ENCODE measurements around the gene CD28.
A peak's percentile ranks its signal among the peaks of the same experiment; 100 is the strongest.
"Not testable (repeated sequence)": the region's sequence is repeated elsewhere in the genome, so short reads cannot be mapped to it uniquely, and the experiment has no call there.

Gene CD28

DNA sequence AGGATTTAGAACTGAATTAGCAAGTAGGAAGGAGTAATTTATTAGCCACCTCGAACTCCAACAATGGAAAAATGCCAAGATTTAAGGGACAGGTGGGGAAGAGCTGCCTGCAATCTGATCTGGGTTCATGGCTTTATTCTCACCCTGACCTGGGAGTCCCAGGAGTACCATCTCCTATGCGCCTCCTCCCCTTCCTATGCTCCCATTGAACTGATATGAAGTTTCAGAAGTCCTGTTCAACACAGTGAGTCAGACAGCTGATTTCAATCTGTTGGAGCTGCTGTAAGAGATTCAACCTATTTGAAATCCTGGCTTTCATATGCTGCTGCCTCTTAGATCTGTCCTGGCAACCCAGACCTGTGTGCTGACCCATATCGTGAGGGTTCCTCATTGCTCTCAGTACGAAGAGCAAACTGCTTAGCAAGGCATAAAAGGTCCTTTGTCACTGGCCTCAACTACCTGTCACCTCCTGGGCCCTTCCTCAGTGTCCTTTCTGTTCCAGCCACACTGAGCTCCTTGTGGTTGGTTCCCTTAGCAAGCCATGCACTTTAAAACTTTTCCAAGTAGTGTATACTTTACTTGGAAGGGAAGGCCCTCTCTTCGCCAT lies 15.9 kb upstream of the CD28 start:
- H3K4me3 ChIP-seq (replicated peaks; ENCODE audit: low read depth, low read length), result no peak overlapping the region
- DNase-seq (ENCODE audit: low read depth), result peak; percentile 47
- TF ChIP-seq, protein P1, sequence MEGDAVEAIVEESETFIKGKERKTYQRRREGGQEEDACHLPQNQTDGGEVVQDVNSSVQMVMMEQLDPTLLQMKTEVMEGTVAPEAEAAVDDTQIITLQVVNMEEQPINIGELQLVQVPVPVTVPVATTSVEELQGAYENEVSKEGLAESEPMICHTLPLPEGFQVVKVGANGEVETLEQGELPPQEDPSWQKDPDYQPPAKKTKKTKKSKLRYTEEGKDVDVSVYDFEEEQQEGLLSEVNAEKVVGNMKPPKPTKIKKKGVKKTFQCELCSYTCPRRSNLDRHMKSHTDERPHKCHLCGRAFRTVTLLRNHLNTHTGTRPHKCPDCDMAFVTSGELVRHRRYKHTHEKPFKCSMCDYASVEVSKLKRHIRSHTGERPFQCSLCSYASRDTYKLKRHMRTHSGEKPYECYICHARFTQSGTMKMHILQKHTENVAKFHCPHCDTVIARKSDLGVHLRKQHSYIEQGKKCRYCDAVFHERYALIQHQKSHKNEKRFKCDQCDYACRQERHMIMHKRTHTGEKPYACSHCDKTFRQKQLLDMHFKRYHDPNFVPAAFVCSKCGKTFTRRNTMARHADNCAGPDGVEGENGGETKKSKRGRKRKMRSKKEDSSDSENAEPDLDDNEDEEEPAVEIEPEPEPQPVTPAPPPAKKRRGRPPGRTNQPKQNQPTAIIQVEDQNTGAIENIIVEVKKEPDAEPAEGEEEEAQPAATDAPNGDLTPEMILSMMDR (IDR thresholded peaks at IDR 0.05; ENCODE audit: low read length, missing control alignments), result no peak

DNA sequence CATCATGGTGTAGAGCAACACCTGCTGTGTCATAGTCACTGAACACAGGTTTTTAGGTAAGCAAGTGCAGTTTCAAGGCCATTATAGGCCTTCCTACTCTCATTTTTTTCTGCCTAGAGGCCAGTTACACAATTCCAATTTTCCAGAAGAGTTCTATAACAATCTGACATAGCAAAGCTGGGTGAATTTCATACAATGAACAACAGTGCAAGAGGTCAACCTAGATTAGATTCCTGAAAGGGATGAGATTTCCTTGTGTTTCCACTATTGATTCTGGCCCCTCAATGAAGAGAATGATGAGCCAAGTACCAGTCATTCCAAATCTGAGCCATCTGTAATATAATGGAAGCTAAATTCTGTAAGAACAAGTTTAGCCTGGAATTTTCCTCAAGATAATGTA lies 15.3 kb upstream of the CD28 start:
- peak; percentile 52 for DNase-seq (ENCODE audit: low read depth)
- TF ChIP-seq, protein P1 (IDR thresholded peaks at IDR 0.05; ENCODE audit: low read length, missing control alignments), result no peak
- H3K4me3 ChIP-seq (replicated peaks; ENCODE audit: low read depth, low read length), result no peak overlapping the region

DNA sequence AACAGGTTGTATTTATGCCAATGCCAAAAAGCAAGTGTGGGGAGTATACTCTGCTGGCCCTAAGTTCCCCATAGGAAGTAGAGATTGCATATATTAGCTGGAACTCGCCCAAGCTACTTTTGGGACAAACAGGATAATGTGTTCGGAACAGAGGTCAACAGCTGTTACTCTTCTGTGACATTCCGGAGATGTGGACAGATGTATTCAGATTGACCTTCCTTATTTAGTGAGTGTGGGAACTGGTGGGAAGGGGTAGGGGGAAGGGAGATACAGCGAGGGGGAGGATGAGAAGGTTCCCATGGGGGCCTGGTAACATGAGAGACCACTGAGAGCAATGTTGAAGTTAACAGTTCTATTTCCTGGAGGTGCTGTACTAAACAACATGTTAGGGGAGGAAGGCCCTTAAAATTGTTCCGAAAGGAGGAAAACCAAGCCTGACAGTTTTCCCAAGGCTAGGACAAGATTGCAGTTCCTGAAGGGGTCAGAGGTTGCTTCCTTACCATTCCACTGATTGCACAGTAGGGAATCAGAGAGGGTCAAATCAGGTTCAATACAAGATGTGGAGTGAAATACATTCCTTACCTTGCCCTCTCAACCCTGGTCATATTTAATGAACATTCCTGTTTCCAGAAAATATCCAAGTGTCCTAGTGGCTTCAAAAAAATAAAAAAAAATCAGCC lies 14.3 kb upstream of the CD28 start:
- H3K4me3 ChIP-seq (replicated peaks; ENCODE audit: low read depth, low read length), result no peak overlapping the region
- TF ChIP-seq, protein P1 (IDR thresholded peaks at IDR 0.05; ENCODE audit: low read length, missing control alignments), result no peak
- peak; percentile 88 for DNase-seq (ENCODE audit: low read depth)

DNA sequence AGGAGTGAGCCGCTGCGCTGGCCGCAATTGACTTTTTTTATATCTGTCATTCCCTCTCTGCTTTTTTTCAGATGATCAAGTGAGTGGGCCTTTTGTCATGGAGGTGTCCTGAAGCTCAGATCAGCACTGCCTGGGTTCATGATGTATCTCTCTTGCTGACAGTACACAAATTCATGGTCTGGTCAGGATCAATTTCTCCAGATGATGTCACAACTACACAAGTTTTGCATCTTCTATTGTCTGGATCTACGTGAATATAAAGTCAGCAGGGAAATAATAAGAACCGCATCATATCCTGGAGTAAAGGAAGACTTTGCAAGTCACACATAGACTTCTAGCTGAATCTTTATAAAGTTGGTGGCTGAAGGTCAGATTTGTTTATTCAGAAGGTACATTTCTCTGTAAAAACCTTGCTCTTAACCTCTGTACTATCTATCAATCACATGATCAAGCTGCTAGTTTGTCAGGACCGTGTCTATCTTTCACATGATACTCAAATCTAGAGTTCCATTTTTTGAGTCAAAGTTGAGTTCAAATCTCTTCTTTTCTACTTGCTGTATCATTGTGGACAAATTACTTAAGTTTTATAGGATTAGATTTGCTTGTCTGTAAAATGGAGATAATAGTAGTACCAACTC lies 13.1 kb upstream of the CD28 start:
- DNase-seq (ENCODE audit: low read depth), result peak; percentile 46

DNA sequence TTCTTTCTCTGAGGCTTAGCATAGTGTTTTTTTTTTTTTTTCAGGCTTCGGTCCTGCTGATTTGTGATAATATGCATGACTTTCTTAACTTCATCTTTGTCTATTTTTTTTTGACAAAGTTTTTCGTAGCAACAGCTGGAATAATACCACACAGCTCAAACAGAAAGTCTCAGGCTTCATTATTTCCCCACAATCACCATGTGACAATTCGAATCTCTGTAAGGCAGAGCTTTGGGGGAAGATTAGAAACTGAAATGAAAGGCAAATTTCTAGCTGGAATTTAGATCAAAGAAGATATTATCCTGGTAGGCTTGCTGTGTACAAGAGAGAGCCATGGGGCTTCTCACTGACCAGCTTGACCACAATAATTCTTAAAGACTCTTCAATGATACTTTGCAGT lies 12.2 kb upstream of the CD28 start:
- H3K4me3 ChIP-seq (replicated peaks; ENCODE audit: low read depth, low read length), result no peak overlapping the region
- TF ChIP-seq, protein P1 (IDR thresholded peaks at IDR 0.05; ENCODE audit: low read length, missing control alignments), result no peak
- DNase-seq (ENCODE audit: low read depth), result no peak

More for the DNA sequence above, 13.1 kb upstream of the CD28 start:
- no peak overlapping the region for H3K4me3 ChIP-seq (replicated peaks; ENCODE audit: low read depth, low read length)
- TF ChIP-seq, protein P1 (IDR thresholded peaks at IDR 0.05; ENCODE audit: low read length, missing control alignments), result no peak

DNA sequence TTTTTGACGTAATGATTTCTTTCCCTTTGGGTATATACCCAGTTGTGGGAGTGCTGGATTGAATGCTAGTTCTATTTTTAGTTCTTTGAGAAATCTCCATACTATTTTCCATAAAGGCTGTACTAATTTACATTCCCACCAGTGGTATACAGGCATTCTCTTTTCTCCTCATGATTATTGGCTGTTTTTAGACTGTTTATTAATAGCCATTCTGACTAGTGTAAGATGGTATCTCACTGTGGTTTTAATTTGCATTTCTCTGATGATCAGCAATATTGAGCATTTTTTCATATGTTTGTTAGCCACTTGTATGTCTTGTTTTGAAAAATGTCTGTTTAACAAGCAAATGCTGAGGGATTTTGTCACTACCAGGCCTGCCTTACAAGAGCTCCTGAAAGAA lies 9.2 kb upstream of the CD28 start:
- DNase-seq (ENCODE audit: low read depth), result no peak
- TF ChIP-seq, protein P1 (IDR thresholded peaks at IDR 0.05; ENCODE audit: low read length, missing control alignments), result no peak
- no peak overlapping the region for H3K4me3 ChIP-seq (replicated peaks; ENCODE audit: low read depth, low read length)

DNA sequence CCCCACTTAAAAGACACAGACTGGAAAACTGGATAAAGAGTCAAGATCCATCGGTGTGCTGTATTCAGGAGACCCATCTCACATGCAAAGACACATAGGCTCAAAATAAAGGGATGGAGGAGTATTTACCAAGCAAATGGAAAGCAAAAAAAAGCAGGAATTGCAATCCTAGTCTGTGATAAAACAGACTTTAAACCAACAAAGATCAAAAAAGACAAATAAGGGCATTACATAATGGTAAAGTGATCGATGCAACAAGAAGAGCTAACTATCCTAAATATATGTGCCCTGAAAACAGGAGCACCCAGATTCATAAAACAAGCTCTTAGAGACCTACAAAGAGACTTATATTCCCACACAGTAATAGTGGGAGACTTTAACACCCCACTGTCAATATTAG lies 8.7 kb upstream of the CD28 start:
- not testable (repeated sequence) for H3K4me3 ChIP-seq (replicated peaks; ENCODE audit: low read depth, low read length); DNase-seq (ENCODE audit: low read depth)

DNA sequence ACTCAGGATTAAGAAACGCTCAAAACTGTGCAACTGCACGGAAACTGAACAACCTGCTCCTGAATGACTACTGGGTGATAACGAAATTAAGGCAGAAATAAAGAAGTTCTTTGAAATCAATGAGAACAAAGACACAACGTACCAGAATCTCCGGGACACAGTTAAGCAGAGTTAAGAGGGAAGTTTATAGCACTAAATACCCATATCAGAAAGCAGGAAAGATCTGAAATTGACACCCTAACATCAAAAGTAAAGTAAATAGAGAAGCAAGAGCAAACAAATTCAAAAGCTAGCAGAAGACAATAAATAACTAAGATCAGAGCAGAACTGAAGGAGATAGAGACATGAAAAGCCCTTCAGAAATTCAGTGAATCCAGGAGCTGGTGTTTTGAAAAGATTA lies 8.0 kb upstream of the CD28 start:
- not testable (repeated sequence) for DNase-seq (ENCODE audit: low read depth); H3K4me3 ChIP-seq (replicated peaks; ENCODE audit: low read depth, low read length)

Data from fibroblast of pulmonary artery (primary cell).